ENCODE results near the gene NHLRC1.

DNA sequence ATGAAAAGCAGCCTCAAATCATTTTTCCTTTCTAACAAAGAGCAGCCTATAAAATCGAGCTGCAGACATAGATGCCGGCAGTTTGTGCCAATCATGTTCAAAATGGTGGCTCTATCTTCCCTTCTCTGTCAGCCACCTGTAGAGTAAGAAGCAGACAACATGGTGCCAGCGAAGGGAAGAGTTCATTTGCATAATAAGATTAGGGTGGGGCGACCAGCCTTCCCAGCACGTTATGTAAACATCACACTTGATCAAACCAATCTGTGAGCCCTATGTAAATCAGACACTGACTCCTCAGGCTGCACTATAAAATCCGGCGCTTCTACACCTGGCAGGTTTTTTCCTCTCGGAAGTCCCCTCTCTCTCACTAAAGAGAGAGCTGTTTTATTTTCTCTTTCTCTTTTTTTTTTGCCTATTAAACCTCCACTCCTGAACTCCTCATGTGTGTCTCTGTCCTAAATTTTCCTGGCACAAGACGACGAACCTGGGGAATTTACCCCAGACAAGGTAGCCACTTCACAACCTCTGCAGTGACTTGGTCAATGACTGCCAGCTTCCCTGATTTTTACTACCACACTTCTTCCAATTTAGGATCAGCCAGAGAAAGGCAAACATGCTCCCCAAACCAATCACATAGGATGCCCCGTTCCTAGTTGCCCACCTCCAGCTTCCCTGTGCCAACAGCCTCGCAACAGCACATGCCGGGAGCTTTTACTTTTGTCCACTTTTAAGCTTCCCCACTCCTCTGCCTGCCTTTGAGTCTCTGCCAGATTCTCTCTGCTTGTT, 19.5 kb upstream of the NHLRC1 start:
- TF ChIP-seq CTCF (IDR thresholded peaks at IDR 0.05; ENCODE audit: insufficient read depth, low read length, poor library complexity, severe bottlenecking) (no peak), EZH2phosphoT487 (conservative IDR thresholded peaks at IDR 0.05; ENCODE audit: low read length) (no peak)
